Parathyroid adenoma (tissue), 2 donors: ENCODE results near the gene CFAP100.

Experiments
- H2AFZ ChIP-seq: fragments of 300-600 bp; sonication (generic); one replicate; pipeline ENCODE4 v1.7.0; 2017; ENCODE audit warnings: antibody characterized with exemption, mild to moderate bottlenecking
- H3K27ac ChIP-seq: fragments of 300-600 bp; sonication (generic); one replicate; pipeline ENCODE4 v1.7.0; 2017
- H3K27me3 ChIP-seq: fragments of 300-600 bp; sonication (generic); one replicate; pipeline ENCODE4 v1.7.0; 2017; ENCODE audit warnings: low read length; ENCODE audit not compliant: control insufficient read depth, insufficient read depth
- H3K36me3 ChIP-seq: fragments of 300-600 bp; sonication (generic); one replicate; pipeline ENCODE4 v1.7.0; 2017; ENCODE audit warnings: low read length; ENCODE audit not compliant: control insufficient read depth, insufficient read depth
- H3K4me1 ChIP-seq: fragments of 300-600 bp; sonication (generic); one replicate; pipeline ENCODE4 v1.7.0; 2017; ENCODE audit warnings: control low read depth
- H3K4me2 ChIP-seq: fragments of 300-600 bp; sonication (generic); one replicate; pipeline ENCODE4 v1.7.0; 2017; ENCODE audit warnings: low read length
- H3K4me3 ChIP-seq: fragments of 300-600 bp; sonication (generic); one replicate; pipeline ENCODE4 v1.7.0; 2017; ENCODE audit warnings: low read depth, low read length
- H3K79me2 ChIP-seq: fragments of 300-600 bp; sonication (generic); one replicate; pipeline ENCODE4 v1.7.0; 2017; ENCODE audit warnings: control low read depth
- H3K9ac ChIP-seq: fragments of 300-600 bp; sonication (generic); one replicate; pipeline ENCODE4 v1.7.0; 2017; ENCODE audit warnings: mild to moderate bottlenecking
- H3K9me3 ChIP-seq: fragments of 300-600 bp; sonication (generic); one replicate; pipeline ENCODE4 v1.7.0; 2017; ENCODE audit warnings: low read length; ENCODE audit not compliant: control insufficient read depth
- TF ChIP-seq, protein P1 (sequence below): fragments of 300-600 bp; sonication (generic); IDR thresholded peaks from one replicate; pipeline ENCODE4 v1.7.0; 2017; ENCODE audit warnings: antibody characterized with exemption, mild to moderate bottlenecking
- donor health status: primary hyperparathyroidism.

The CFAP100 gene

DNA sequence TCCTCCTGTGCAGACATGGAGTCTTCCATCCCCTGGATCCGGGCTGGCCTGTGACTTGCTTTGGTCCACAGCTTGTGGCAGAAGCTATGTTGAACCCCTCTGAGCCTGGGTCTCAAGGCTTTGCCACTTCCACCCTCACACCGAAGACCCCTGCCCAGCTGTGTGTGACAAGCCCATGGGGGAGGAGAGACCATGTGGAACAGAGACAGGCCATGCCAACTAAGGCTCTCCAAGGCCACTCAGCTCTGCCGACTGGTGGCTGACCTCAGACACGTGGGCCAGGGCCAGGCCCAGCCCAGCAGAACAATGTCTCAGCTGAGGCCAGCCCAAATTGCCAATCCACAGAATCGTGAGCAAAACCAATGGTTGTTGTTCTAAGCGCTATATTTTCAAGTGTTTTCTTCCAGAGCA lies 16.4 kb upstream of the CFAP100 start:
- no peaks in the 10 kb centered on the region for H3K4me1 ChIP-seq
- no peaks in the 10 kb centered on the region for H3K79me2 ChIP-seq
- TF ChIP-seq, protein P1, sequence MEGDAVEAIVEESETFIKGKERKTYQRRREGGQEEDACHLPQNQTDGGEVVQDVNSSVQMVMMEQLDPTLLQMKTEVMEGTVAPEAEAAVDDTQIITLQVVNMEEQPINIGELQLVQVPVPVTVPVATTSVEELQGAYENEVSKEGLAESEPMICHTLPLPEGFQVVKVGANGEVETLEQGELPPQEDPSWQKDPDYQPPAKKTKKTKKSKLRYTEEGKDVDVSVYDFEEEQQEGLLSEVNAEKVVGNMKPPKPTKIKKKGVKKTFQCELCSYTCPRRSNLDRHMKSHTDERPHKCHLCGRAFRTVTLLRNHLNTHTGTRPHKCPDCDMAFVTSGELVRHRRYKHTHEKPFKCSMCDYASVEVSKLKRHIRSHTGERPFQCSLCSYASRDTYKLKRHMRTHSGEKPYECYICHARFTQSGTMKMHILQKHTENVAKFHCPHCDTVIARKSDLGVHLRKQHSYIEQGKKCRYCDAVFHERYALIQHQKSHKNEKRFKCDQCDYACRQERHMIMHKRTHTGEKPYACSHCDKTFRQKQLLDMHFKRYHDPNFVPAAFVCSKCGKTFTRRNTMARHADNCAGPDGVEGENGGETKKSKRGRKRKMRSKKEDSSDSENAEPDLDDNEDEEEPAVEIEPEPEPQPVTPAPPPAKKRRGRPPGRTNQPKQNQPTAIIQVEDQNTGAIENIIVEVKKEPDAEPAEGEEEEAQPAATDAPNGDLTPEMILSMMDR: no peak
- H3K27me3 ChIP-seq: no peaks in the 10 kb centered on the region
- no peak overlapping the region for H3K9ac ChIP-seq
- H3K9me3 ChIP-seq: no peaks in the 10 kb centered on the region
- no peak overlapping the region for H3K4me2 ChIP-seq
- H3K27ac ChIP-seq: no peak overlapping the region
- H2AFZ ChIP-seq: no peak overlapping the region
- H3K36me3 ChIP-seq: no peaks in the 10 kb centered on the region
- H3K4me3 ChIP-seq: no peak overlapping the region

DNA sequence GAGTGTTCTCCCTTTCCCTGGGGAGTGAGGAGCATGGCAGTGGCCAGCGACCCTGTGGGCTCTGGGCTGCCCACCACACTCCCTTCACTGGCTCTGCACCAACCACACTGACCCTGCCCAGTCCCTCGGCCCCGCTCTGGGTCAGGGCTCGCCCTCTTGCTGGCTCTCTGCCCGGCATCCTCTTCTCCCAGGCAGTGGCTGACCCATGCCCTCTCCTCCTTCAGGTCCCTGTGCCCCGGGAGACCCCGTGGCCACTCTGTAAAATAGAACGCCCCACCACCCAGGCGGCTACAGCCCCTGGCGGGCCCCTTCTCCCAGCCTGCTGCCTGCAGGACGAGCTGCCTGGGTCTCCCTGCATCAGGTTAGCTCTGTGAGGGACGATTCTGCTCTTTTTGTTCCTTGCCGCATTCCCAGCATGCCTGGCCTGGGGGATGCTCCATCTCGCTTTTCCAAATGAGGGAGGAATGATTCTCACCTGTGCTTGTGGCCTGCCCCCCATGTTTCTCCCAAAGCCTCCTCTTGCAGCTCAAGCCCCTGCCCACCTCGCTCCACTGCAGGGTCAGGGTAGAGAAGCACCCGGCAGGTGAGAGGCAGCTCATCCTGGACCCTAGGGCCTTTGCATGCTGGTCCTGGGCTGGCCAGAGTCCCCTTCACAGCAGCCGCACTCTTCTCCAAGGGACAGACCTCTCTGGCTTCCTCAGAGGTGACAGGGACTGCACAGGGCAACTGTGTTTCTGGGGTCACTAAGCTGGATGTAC lies 14.5 kb upstream of the CFAP100 start:
- no peak overlapping the region for H3K4me2 ChIP-seq
- no peaks in the 10 kb centered on the region for H3K36me3 ChIP-seq
- H3K79me2 ChIP-seq: no peaks in the 10 kb centered on the region
- H3K27ac ChIP-seq: no peak overlapping the region
- no peak overlapping the region for H3K4me3 ChIP-seq
- no peaks in the 10 kb centered on the region for H3K27me3 ChIP-seq
- TF ChIP-seq, protein P1: no peak
- H3K4me1 ChIP-seq: no peaks in the 10 kb centered on the region
- no peak overlapping the region for H2AFZ ChIP-seq
- H3K9me3 ChIP-seq: no peaks in the 10 kb centered on the region
- H3K9ac ChIP-seq: no peak overlapping the region

DNA sequence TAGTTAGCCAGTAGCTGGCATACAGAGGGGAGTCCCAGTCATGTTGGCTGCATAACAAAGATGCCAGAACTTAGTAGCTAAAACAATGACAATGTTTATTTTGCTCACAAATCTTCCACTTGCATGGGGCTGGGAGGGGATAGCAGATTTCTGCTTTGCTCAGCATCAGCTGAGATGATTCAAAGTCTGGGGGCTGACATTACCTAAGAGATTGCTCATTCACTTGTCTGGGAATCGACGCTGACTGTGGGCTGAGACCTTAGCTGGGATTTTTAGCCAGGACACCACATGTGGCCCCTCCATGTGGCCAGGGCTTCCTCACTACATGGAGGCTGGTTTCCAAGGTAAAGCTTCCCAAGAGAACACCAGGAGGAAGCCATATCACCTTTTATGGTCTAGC lies 12.7 kb upstream of the CFAP100 start:
- Histone ChIP-seq H3K4me2 (no peak overlapping the region), H3K9me3 (no peaks in the 10 kb centered on the region), H2AFZ (no peak overlapping the region), H3K36me3 (no peaks in the 10 kb centered on the region), H3K79me2 (no peaks in the 10 kb centered on the region), H3K4me1 (no peaks in the 10 kb centered on the region), H3K4me3 (no peak overlapping the region), H3K27ac (no peak overlapping the region), H3K9ac (no peak overlapping the region), H3K27me3 (no peaks in the 10 kb centered on the region)
- TF ChIP-seq, protein P1: no peak

DNA sequence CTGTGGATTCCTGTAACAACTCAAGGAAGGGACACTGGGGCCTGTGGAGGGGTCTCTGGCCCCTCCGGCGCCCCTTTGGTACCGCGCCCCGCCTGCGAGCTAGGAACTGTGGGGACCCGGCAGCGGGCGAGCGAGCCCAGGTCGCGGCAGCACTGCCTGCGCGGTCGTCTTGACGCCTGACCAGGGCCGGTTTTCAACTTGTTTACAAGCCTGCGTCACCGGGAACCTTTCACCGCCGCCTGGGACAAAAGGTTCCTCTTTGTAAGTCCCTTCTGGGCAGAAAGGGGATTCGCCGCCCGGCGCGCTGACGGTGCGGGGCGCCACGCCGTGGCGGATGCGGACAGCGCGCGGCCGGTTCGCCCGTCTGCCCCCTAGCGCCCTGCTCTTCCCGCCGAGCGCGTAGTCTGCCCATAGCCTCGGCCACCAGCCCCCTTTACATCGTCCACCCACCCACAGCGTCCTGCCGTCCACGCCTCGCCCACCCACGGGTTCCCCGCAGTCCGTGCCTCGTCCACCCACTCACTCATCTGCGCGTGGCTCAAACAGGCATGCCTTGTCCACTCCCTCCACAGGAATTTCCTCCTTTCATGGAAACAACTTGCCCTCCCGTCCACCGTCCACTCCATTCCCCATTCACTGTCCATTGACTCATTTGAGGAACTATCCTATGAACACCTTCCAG lies 5.5 kb upstream of the CFAP100 start:
- Histone ChIP-seq H3K4me3 (peak overlapping the region; percentile 61), H3K79me2 (no peaks in the 10 kb centered on the region), H3K4me2 (peak overlapping the region; percentile 96), H3K36me3 (no peaks in the 10 kb centered on the region), H2AFZ (peak overlapping the region; percentile 65), H3K9me3 (no peaks in the 10 kb centered on the region), H3K9ac (no peak overlapping the region), H3K27ac (no peak overlapping the region), H3K4me1 (peaks cover 18% of the 10 kb centered on the region), H3K27me3 (no peaks in the 10 kb centered on the region)
- TF ChIP-seq, protein P1: peak; percentile 90

DNA sequence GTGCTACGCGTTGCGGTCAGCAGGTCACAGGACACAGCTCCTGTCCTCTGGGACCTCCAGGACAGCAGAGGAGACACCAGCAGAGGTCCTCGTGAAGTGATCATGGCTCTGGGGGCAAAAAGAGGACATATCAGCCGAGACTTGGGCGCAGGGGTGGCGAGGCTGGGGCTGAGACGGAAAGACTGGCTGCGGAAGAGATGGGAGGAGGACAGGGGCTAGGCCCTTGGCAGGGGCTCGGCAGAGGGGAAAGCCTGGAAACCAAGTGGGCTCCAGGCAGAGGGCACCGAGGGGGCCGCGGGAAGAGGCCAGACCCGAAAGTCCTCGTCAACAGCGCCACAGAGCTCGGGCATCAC lies 4.9 kb upstream of the CFAP100 start:
- H3K27me3 ChIP-seq: no peaks in the 10 kb centered on the region
- no peaks in the 10 kb centered on the region for H3K36me3 ChIP-seq
- peak overlapping the region; percentile 65 for H2AFZ ChIP-seq
- H3K4me1 ChIP-seq: peaks cover 21% of the 10 kb centered on the region
- no peak overlapping the region for H3K4me3 ChIP-seq
- H3K4me2 ChIP-seq: peak overlapping the region; percentile 96
- H3K27ac ChIP-seq: no peak overlapping the region
- no peaks in the 10 kb centered on the region for H3K9me3 ChIP-seq
- no peaks in the 10 kb centered on the region for H3K79me2 ChIP-seq
- TF ChIP-seq, protein P1: no peak
- no peak overlapping the region for H3K9ac ChIP-seq
